Fibroblast of lung (primary cell): ENCODE results near the gene NOSIP. TPM values are rescaled to one million over a fixed set of nuclear protein-coding genes. Genes with fewer than 3 reads are reported as not detected.

Experiments
- DNase-seq, 2 donors: peaks; one replicate each; pipeline versions ENCODE4 v3.0.0 to v3.0.0-alpha.2; 2010; ENCODE audit warnings: low read depth in 2 of 2
- H2AFZ ChIP-seq: 2 replicates; pipeline ENCODE4 v1.5.1; 2012; ENCODE audit warnings: low read length, control low read depth, inconsistent platforms
- H3K27ac ChIP-seq: 2 replicates; pipeline ENCODE4 v1.5.1; 2011; ENCODE audit warnings: low read length, control low read depth; ENCODE audit not compliant: insufficient read depth
- H3K27me3 ChIP-seq: 2 replicates; pipeline ENCODE4 v1.5.1; 2011; ENCODE audit warnings: mild to moderate bottlenecking, low read length; ENCODE audit not compliant: control insufficient read depth, insufficient read depth
- H3K36me3 ChIP-seq: 2 replicates; pipeline ENCODE4 v1.5.1; 2011; ENCODE audit warnings: low read length; ENCODE audit not compliant: control insufficient read depth, insufficient read depth
- H3K4me1 ChIP-seq: 2 replicates; pipeline ENCODE4 v1.5.1; 2011; ENCODE audit warnings: low read length; ENCODE audit not compliant: control insufficient read depth, insufficient read depth; ENCODE audit errors: extremely low read depth
- H3K4me2 ChIP-seq: 2 replicates; pipeline ENCODE4 v1.5.1; 2011; ENCODE audit warnings: low read length, control low read depth; ENCODE audit not compliant: insufficient read depth; ENCODE audit errors: extremely low read depth
- H3K4me3 ChIP-seq, 4 experiments: fragments of 200-600 bp in 1 of 4; sonication (generic) in 1 of 4; replicated peaks in 1 of 4; 2 replicates each; pipeline ENCODE4 v1.5.1; 2011 to 2016; ENCODE audit warnings: low read length in 4 of 4, low read depth in 3 of 4, mild to moderate bottlenecking in 3 of 4, control low read depth in 2 of 4, inconsistent platforms in 1 of 4, mixed read lengths in 1 of 4; ENCODE audit not compliant: insufficient read depth in 1 of 4; ENCODE audit errors: control extremely low read depth in 1 of 4
- H3K79me2 ChIP-seq: 2 replicates; pipeline ENCODE4 v1.5.1; 2012; ENCODE audit warnings: mild to moderate bottlenecking, low read length, inconsistent platforms; ENCODE audit not compliant: control insufficient read depth, insufficient read depth
- H3K9ac ChIP-seq: 2 replicates; pipeline ENCODE4 v1.5.1; 2011; ENCODE audit warnings: mild to moderate bottlenecking, low read length, control low read depth; ENCODE audit not compliant: insufficient read depth
- H3K9me3 ChIP-seq: 2 replicates; pipeline ENCODE4 v1.5.1; 2012; ENCODE audit warnings: low read depth, low read length; ENCODE audit not compliant: control insufficient read depth, insufficient read depth
- H4K20me1 ChIP-seq: 2 replicates; pipeline ENCODE4 v1.5.1; 2011; ENCODE audit warnings: low read length; ENCODE audit not compliant: control insufficient read depth, insufficient read depth; ENCODE audit errors: extremely low read depth
- EZH2 ChIP-seq: IDR thresholded peaks from 2 replicates; pipeline ENCODE4 v1.5.1; 2012; ENCODE audit warnings: low read length, control low read depth, mild to moderate bottlenecking; ENCODE audit errors: missing control alignments
- polyA plus RNA-seq, 2 donors: library from polyadenylated mRNA; depleted of rRNA in 1 of 2; stranded (reverse) in 1 of 2; unstranded in 1 of 2; fragments of >200 nt; gene quantifications; 2 replicates each; pipeline ENCODE4 v1.2.1, GENCODE V29; 2011 to 2012; ENCODE audit warnings: missing spikeins in 1 of 2
- total RNA-seq: library from RNA; depleted of rRNA; stranded (reverse); fragments of >200 nt; gene quantifications from 2 replicates; pipeline ENCODE4 v1.2.1, GENCODE V29; 2014
- TF ChIP-seq, protein P1 (sequence below), 2 donors: IDR thresholded peaks in 1 of 2; conservative IDR thresholded peaks in 1 of 2; 1 replicate in 1 of 2; 2 replicates in 1 of 2; pipeline ENCODE4 v1.5.1; 2011 to 2012; ENCODE audit warnings: low read length in 2 of 2, control low read depth in 1 of 2, inconsistent platforms in 1 of 2, low read depth in 1 of 2, mild to moderate bottlenecking in 1 of 2

The NOSIP gene
- total and polyA plus RNA-seq, 2 donors (not counting 1 experiment from before 2014, with no cell fraction given): 41.2 to 67.9 TPM

DNA sequence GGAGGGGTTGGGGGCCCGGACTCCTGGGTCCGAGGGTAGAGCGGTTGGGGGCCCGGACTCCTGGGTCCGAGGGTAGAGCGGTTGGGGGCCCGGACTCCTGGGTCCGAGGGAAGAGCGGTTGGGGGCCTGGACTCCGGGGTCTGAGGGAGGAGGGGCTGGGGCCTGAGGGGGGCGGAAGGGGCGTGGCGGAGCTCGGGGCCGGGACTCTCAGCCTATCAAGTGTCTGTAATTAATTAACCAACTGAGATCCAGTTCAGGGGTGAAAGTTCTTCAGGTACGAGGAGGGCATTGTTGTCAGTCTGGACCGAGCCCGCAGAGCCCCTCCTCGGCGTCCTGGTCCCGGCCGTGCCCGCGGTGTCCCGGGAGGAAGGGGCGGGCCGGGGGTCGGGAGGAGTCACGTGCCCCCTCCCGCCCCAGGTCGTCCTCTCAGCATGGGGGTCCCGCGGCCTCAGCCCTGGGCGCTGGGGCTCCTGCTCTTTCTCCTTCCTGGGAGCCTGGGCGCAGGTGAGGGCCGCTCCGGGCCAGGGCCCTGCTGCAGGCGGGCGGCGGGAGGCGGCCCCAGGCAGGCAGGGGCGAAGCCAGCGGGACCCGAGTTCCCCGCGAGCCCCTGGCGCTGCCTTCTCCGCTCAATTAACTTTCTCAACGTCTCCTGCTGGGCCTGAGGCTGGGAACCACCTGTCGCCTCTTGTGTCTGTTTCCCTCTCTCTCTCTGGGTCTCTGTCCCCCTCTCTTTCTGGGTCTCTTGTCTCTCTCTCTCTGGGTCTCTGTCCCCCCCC is 67.2 kb downstream of the NOSIP start:
- peak overlapping the region; percentile 29 for H2AFZ ChIP-seq
- no peaks in the 10 kb centered on the region for H4K20me1 ChIP-seq
- no peaks in the 10 kb centered on the region for H3K27me3 ChIP-seq
- H3K4me2 ChIP-seq: peak overlapping the region; percentile 93
- no peak overlapping the region for H3K27ac ChIP-seq
- no peaks in the 10 kb centered on the region for H3K9me3 ChIP-seq
- H3K36me3 ChIP-seq: no peaks in the 10 kb centered on the region
- no peaks in the 10 kb centered on the region for H3K79me2 ChIP-seq
- H3K4me1 ChIP-seq: peaks cover 5% of the 10 kb centered on the region
- peak overlapping the region; percentile 46 to 78 (median 59) for H3K4me3 ChIP-seq
- no peak for DNase-seq
- no peak overlapping the region for H3K9ac ChIP-seq
- TF ChIP-seq, protein P1, sequence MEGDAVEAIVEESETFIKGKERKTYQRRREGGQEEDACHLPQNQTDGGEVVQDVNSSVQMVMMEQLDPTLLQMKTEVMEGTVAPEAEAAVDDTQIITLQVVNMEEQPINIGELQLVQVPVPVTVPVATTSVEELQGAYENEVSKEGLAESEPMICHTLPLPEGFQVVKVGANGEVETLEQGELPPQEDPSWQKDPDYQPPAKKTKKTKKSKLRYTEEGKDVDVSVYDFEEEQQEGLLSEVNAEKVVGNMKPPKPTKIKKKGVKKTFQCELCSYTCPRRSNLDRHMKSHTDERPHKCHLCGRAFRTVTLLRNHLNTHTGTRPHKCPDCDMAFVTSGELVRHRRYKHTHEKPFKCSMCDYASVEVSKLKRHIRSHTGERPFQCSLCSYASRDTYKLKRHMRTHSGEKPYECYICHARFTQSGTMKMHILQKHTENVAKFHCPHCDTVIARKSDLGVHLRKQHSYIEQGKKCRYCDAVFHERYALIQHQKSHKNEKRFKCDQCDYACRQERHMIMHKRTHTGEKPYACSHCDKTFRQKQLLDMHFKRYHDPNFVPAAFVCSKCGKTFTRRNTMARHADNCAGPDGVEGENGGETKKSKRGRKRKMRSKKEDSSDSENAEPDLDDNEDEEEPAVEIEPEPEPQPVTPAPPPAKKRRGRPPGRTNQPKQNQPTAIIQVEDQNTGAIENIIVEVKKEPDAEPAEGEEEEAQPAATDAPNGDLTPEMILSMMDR (conservative IDR thresholded peaks at IDR 0.05 in 1 of 2, IDR thresholded peaks at IDR 0.05 in 1 of 2; ENCODE audit: low read depth in 1 of 2, low read length in 2 of 2): no peak
- no peak for TF ChIP-seq EZH2

GRCh38 chr19:49507803-49508494 is 72.4 kb downstream of the NOSIP start:
- Histone ChIP-seq H2AFZ (no peak overlapping the region), H3K79me2 (no peaks in the 10 kb centered on the region), H3K27ac (no peak overlapping the region), H3K9me3 (no peaks in the 10 kb centered on the region), H3K27me3 (no peaks in the 10 kb centered on the region), H3K4me1 (peaks cover 5% of the 10 kb centered on the region), H3K9ac (no peak overlapping the region), H3K36me3 (no peaks in the 10 kb centered on the region), H4K20me1 (no peaks in the 10 kb centered on the region), H3K4me3 (no peak overlapping the region), H3K4me2 (no peak overlapping the region)
- no peak for DNase-seq
- TF ChIP-seq, protein P1 (conservative IDR thresholded peaks at IDR 0.05 in 1 of 2, IDR thresholded peaks at IDR 0.05 in 1 of 2; ENCODE audit: low read depth in 1 of 2, low read length in 2 of 2): no peak
- no peak for TF ChIP-seq EZH2

DNA sequence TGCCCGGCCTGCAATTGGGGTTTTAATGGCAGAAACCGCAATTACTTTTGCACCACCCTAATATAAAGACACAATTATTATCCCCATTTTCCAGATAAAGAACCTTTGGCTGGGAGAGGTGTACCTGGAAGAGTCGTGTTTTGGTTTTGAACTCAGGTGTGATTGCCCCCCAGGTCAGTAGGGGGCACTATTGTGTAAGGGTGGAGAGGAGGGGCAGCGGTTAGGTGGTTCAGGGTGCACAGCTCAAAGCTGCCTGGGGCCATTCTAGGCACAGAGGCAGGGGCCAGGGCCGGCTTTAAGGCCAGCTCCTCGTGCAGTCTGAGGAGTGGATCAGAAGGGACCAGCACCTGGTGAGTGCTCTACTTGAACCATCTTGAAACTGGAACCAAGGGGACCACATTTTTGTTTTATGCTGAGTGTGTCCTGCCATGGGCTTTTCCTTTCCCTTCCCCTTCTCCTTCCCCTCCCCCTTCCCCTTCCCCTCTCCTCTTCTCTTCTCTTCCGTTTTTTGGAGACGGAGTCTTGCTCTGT is 73.7 kb downstream of the NOSIP start:
- H3K79me2 ChIP-seq: no peaks in the 10 kb centered on the region
- no peaks in the 10 kb centered on the region for H3K9me3 ChIP-seq
- H4K20me1 ChIP-seq: no peaks in the 10 kb centered on the region
- TF ChIP-seq, protein P1 (conservative IDR thresholded peaks at IDR 0.05 in 1 of 2, IDR thresholded peaks at IDR 0.05 in 1 of 2; ENCODE audit: low read depth in 1 of 2, low read length in 2 of 2): peak; percentile 68 to 75
- no peak for TF ChIP-seq EZH2
- no peaks in the 10 kb centered on the region for H3K4me1 ChIP-seq
- DNase-seq: no peak
- no peaks in the 10 kb centered on the region for H3K36me3 ChIP-seq
- H3K4me3 ChIP-seq: no peak overlapping the region
- H3K27me3 ChIP-seq: no peaks in the 10 kb centered on the region
- H3K27ac ChIP-seq: no peak overlapping the region
- no peak overlapping the region for H2AFZ ChIP-seq
- no peak overlapping the region for H3K4me2 ChIP-seq
- no peak overlapping the region for H3K9ac ChIP-seq
